Activated CD4-positive, alpha-beta T cell treated with anti-CD3 and anti-CD28 coated beads for 4 hours (primary cell): ENCODE data around the gene SFRP2.

Experiments
- DNase-seq, 2 donors: peaks; one replicate each; pipeline ENCODE4 v3.0.0-alpha.2; 2020

SFRP2 gene

GRCh38 chr4:153766758-153767157 lies 22.1 kb downstream of the SFRP2 start:
- DNase-seq = no peak

- DNase-seq = no peak
Measured at GRCh38 chr4:153765894-153766293, 23.0 kb downstream of the SFRP2 start.

GRCh38 chr4:153764601-153765368 lies 24.1 kb downstream of the SFRP2 start:
- DNase-seq = no peak

- DNase-seq = no peak
Measured at GRCh38 chr4:153763404-153763803, 25.5 kb downstream of the SFRP2 start.

GRCh38 chr4:153759407-153760316 lies 29.2 kb downstream of the SFRP2 start, which contains the start of gene RNF175:
Gene RNF175, minus strand, starts transcription at chr4:153760024. Its CDS starts 162 bp downstream, at chr4:153759862.
- DNase-seq = peak in 1 of 2 donors; percentile 9

- DNase-seq = no peak
Measured at GRCh38 chr4:153758688-153759406, 30.0 kb downstream of the SFRP2 start.

- DNase-seq = no peak
Measured at GRCh38 chr4:153758136-153758535, 30.7 kb downstream of the SFRP2 start.

- no peak for DNase-seq
Measured at GRCh38 chr4:153757407-153757806, 31.5 kb downstream of the SFRP2 start.

- no peak for DNase-seq
Measured at GRCh38 chr4:153755186-153755585, 33.7 kb downstream of the SFRP2 start.

GRCh38 chr4:153750197-153750817 lies 38.6 kb downstream of the SFRP2 start:
- DNase-seq = peak; percentile 67 to 71

- no peak for DNase-seq
Measured at GRCh38 chr4:153748378-153748777, 40.5 kb downstream of the SFRP2 start.

- no peak for DNase-seq
Measured at GRCh38 chr4:153747406-153747955, 41.4 kb downstream of the SFRP2 start.

GRCh38 chr4:153745651-153746050 lies 43.2 kb downstream of the SFRP2 start:
- no peak for DNase-seq

- DNase-seq = no peak
Measured at GRCh38 chr4:153741541-153741940, 47.3 kb downstream of the SFRP2 start.

- no peak for DNase-seq
Measured at GRCh38 chr4:153735906-153736461, 52.9 kb downstream of the SFRP2 start.

- no peak for DNase-seq
Measured at GRCh38 chr4:153733751-153734448, 55.0 kb downstream of the SFRP2 start.

GRCh38 chr4:153731239-153731638 lies 57.6 kb downstream of the SFRP2 start:
- no peak for DNase-seq
